Tibial artery (tissue), 4 donors: ENCODE data around the gene CDX2.

Experiments
- DNase-seq, 2 donors: peaks; one replicate each; pipeline ENCODE4 v3.0.0-alpha.2; 2019
- H3K27ac ChIP-seq, 2 donors: fragments of 200-600 bp; sonication (generic) in 1 of 2; 1 replicate in 1 of 2; 2 replicates in 1 of 2; pipeline ENCODE4 v1.5.1; 2018 to 2019; ENCODE audit warnings: mild to moderate bottlenecking in 1 of 2
- H3K27me3 ChIP-seq, 2 donors: fragments of 200-600 bp; sonication (generic) in 1 of 2; one replicate each; pipeline versions ENCODE4 v1.5.1 to v1.6.0; 2016 to 2019
- H3K36me3 ChIP-seq, 3 donors: fragments of 200-600 bp; sonication (generic) in 2 of 3; one replicate each; pipeline ENCODE4 v1.5.1; 2016 to 2019; ENCODE audit warnings: mild to moderate bottlenecking in 2 of 3
- H3K4me1 ChIP-seq, 4 donors: fragments of 200-600 bp; sonication (generic) in 2 of 4; 1 replicate in 3 of 4; 2 replicates in 1 of 4; pipeline ENCODE4 v1.5.1; 2016 to 2019
- H3K4me3 ChIP-seq, 2 donors: fragments of 200-600 bp; sonication (generic) in 1 of 2; 1 replicate in 1 of 2; 2 replicates in 1 of 2; pipeline ENCODE4 v1.5.1; 2018 to 2019; ENCODE audit warnings: mild to moderate bottlenecking in 2 of 2
- H3K9me3 ChIP-seq, 3 donors: fragments of 200-600 bp; sonication (generic) in 1 of 3; one replicate each; pipeline ENCODE4 v1.5.1; 2016 to 2019
- intact Hi-C: fragments of 100-400 bp; cut with DNase I; formaldehyde crosslinking; loops from one replicate; pipeline ENCODE4 v1.15.0; 2023; ENCODE audit warnings: low total_unique reads
- TF ChIP-seq, protein P1 (sequence below), 2 experiments: fragments of 200-600 bp in 1 of 2; fragments of 450-650 bp in 1 of 2; IDR thresholded peaks; one replicate each; pipeline ENCODE4 v1.5.1; 2017 to 2019; ENCODE audit warnings: antibody characterized with exemption in 2 of 2, mild to moderate bottlenecking in 1 of 2, moderate library complexity in 1 of 2

The CDX2 gene

GRCh38 chr13:27981006-27981708 lies 12.0 kb upstream of the CDX2 start:
- Histone ChIP-seq H3K4me3 (no peak overlapping the region), H3K36me3 (no peaks in the 10 kb centered on the region), H3K27me3 (peaks cover 0 to 86% of the 10 kb centered on the region in 2 donors), H3K27ac (no peak overlapping the region), H3K9me3 (no peaks in the 10 kb centered on the region), H3K4me1 (peaks cover 0 to 36% (median 27%) of the 10 kb centered on the region in 4 donors)
- peak in 1 of 2 donors; percentile 28 for DNase-seq
- intact Hi-C loops, result loop anchor here (10.0 kb wide), 1 partner anchor 446 kb away; no protein-coding TSS in a partner anchor
- TF ChIP-seq, protein P1, sequence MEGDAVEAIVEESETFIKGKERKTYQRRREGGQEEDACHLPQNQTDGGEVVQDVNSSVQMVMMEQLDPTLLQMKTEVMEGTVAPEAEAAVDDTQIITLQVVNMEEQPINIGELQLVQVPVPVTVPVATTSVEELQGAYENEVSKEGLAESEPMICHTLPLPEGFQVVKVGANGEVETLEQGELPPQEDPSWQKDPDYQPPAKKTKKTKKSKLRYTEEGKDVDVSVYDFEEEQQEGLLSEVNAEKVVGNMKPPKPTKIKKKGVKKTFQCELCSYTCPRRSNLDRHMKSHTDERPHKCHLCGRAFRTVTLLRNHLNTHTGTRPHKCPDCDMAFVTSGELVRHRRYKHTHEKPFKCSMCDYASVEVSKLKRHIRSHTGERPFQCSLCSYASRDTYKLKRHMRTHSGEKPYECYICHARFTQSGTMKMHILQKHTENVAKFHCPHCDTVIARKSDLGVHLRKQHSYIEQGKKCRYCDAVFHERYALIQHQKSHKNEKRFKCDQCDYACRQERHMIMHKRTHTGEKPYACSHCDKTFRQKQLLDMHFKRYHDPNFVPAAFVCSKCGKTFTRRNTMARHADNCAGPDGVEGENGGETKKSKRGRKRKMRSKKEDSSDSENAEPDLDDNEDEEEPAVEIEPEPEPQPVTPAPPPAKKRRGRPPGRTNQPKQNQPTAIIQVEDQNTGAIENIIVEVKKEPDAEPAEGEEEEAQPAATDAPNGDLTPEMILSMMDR (IDR thresholded peaks at IDR 0.05), result no peak

- intact Hi-C loops, result loop anchor here (10.0 kb wide), 1 partner anchor 446 kb away; no protein-coding TSS in a partner anchor
- Histone ChIP-seq H3K36me3 (no peaks in the 10 kb centered on the region), H3K27me3 (peaks cover 0 to 86% of the 10 kb centered on the region in 2 donors), H3K27ac (no peak overlapping the region), H3K4me1 (peaks cover 0 to 42% (median 30%) of the 10 kb centered on the region in 4 donors), H3K9me3 (no peaks in the 10 kb centered on the region), H3K4me3 (no peak overlapping the region)
- DNase-seq, result peak in 1 of 2 donors; percentile 58
- TF ChIP-seq, protein P1 (IDR thresholded peaks at IDR 0.05), result no peak
Observed at GRCh38 chr13:27980280-27980998, 11.3 kb upstream of the CDX2 start.

- Histone ChIP-seq H3K9me3 (no peaks in the 10 kb centered on the region), H3K36me3 (no peaks in the 10 kb centered on the region), H3K4me3 (no peak overlapping the region), H3K4me1 (peaks cover 0 to 43% (median 30%) of the 10 kb centered on the region in 4 donors), H3K27me3 (peaks cover 0 to 87% of the 10 kb centered on the region in 2 donors), H3K27ac (no peak overlapping the region)
- intact Hi-C loops, result loop anchor here (10.0 kb wide), 1 partner anchor 445 kb away; no protein-coding TSS in a partner anchor
- TF ChIP-seq, protein P1 (IDR thresholded peaks at IDR 0.05), result no peak
- DNase-seq, result no peak
Observed at GRCh38 chr13:27979765-27980279, 10.7 kb upstream of the CDX2 start.

DNA sequence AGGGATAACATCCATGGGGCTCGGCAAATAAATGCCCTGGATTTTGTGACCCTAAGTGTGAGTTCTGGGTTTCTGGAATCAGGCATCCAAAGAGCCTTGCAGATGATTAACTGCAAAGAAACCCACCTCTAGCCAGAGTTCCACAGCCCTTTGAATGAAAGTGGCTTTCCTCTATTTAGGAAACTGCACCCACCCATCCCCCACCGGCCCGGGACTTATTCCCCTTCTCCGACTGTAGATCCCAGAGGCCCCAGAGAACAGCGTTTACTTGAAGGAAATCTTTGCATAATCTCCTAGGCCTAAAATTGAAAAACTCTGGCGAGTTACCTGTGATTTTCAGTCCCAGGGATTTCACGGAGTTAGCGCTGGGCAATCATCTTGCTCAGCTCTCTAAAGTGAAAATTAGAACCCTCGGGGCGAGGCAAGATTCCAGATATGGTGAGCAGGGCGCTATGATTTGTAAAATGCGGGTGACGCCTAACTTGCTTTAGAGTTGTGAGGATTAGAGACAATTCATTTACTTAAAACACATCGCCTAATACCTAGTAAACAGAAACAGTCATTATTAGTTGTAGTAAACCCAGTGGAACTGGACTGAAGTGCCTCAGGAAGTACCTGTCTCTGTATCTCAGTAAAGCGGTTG lies 10.0 kb upstream of the CDX2 start:
- Histone ChIP-seq H3K9me3 (no peaks in the 10 kb centered on the region), H3K27ac (no peak overlapping the region), H3K36me3 (no peaks in the 10 kb centered on the region), H3K4me3 (no peak overlapping the region), H3K27me3 (peaks cover 0 to 94% of the 10 kb centered on the region in 2 donors), H3K4me1 (peaks cover 0 to 43% (median 30%) of the 10 kb centered on the region in 4 donors)
- intact Hi-C loops, result no loop called here
- peak in 1 of 2 donors; percentile 12 for DNase-seq
- TF ChIP-seq, protein P1 (IDR thresholded peaks at IDR 0.05), result no peak

- H3K4me3 ChIP-seq, result peak overlapping the region in 1 of 2 donors; percentile 6
- DNase-seq, result peak in 1 of 2 donors; percentile 35
- H3K27me3 ChIP-seq, result peaks cover 0 to 98% of the 10 kb centered on the region in 2 donors
- H3K27ac ChIP-seq, result no peak overlapping the region
- H3K36me3 ChIP-seq, result no peaks in the 10 kb centered on the region
- no peaks in the 10 kb centered on the region for H3K9me3 ChIP-seq
- TF ChIP-seq, protein P1 (IDR thresholded peaks at IDR 0.05), result no peak
- H3K4me1 ChIP-seq, result peaks cover 0 to 43% (median 30%) of the 10 kb centered on the region in 4 donors
- intact Hi-C loops, result no loop called here
Observed at GRCh38 chr13:27978301-27978968, 9.3 kb upstream of the CDX2 start.
